ENCODE results near the gene USP3. TPM values are rescaled to one million over a fixed set of nuclear protein-coding genes. Genes with fewer than 3 reads are reported as not detected.
A peak's percentile ranks its signal among the peaks of the same experiment; 100 is the strongest.

Gene USP3
- total and polyA plus RNA-seq, 9 of the 15 experiments (the other 6 are each of a cell fraction or from before 2014, with no cell fraction given): 17.3 to 54.3 (median 34.8) TPM

DNA sequence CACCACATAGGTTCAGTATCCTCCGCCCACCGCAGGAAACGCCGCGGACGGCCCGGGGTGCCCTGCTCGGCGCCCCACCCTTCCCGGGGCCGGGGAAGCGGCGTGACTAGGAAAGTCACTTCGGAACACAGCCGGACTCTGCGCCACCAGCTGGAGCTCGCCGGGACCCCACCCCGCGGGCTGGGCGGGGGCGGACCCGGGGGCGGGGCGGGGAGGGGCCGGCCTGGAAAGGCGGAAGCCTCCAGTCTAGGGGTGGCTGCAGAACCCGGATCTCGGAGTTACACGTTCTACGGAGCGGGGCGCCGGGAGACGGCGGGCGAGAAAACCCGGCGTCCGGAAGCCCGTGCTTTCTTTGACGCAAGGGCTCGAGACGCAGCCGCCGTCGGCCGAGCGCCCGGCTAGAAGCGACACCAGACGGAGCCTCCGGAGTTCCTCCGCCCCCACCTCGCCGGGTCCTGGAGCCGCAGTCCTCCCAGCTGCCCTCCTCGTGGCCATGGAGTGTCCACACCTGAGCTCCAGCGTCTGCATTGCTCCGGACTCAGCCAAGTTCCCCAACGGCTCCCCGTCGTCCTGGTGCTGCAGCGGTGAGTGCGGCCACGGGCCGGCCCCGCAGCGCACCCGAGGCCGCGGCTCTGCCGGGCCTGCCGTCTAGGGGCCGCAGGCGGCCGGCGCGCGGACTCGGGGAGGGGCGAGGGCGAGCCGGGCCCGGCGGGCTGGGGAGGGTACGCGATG lies at the start of gene USP3 (continued):
- TF ChIP-seq, protein P1, sequence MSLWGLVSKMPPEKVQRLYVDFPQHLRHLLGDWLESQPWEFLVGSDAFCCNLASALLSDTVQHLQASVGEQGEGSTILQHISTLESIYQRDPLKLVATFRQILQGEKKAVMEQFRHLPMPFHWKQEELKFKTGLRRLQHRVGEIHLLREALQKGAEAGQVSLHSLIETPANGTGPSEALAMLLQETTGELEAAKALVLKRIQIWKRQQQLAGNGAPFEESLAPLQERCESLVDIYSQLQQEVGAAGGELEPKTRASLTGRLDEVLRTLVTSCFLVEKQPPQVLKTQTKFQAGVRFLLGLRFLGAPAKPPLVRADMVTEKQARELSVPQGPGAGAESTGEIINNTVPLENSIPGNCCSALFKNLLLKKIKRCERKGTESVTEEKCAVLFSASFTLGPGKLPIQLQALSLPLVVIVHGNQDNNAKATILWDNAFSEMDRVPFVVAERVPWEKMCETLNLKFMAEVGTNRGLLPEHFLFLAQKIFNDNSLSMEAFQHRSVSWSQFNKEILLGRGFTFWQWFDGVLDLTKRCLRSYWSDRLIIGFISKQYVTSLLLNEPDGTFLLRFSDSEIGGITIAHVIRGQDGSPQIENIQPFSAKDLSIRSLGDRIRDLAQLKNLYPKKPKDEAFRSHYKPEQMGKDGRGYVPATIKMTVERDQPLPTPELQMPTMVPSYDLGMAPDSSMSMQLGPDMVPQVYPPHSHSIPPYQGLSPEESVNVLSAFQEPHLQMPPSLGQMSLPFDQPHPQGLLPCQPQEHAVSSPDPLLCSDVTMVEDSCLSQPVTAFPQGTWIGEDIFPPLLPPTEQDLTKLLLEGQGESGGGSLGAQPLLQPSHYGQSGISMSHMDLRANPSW (CRISPR knock-in tag; IDR thresholded peaks at IDR 0.05): peak; percentile 60; the same call in 1 of the 2 replicates
- TF ChIP-seq, protein P2, sequence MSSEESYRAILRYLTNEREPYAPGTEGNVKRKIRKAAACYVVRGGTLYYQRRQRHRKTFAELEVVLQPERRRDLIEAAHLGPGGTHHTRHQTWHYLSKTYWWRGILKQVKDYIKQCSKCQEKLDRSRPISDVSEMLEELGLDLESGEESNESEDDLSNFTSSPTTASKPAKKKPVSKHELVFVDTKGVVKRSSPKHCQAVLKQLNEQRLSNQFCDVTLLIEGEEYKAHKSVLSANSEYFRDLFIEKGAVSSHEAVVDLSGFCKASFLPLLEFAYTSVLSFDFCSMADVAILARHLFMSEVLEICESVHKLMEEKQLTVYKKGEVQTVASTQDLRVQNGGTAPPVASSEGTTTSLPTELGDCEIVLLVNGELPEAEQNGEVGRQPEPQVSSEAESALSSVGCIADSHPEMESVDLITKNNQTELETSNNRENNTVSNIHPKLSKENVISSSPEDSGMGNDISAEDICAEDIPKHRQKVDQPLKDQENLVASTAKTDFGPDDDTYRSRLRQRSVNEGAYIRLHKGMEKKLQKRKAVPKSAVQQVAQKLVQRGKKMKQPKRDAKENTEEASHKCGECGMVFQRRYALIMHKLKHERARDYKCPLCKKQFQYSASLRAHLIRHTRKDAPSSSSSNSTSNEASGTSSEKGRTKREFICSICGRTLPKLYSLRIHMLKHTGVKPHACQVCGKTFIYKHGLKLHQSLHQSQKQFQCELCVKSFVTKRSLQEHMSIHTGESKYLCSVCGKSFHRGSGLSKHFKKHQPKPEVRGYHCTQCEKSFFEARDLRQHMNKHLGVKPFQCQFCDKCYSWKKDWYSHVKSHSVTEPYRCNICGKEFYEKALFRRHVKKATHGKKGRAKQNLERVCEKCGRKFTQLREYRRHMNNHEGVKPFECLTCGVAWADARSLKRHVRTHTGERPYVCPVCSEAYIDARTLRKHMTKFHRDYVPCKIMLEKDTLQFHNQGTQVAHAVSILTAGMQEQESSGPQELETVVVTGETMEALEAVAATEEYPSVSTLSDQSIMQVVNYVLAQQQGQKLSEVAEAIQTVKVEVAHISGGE (CRISPR knock-in tag; IDR thresholded peaks at IDR 0.05): peak in 1 of 3 experiments; percentile 4; a peak in 1 of 6 replicates
- TF ChIP-seq FIP1L1 (IDR thresholded peaks at IDR 0.05; ENCODE audit: low read depth, low read length, poor library complexity, severe bottlenecking): peak; percentile 91
- TF ChIP-seq KLF6 (CRISPR knock-in tag; IDR thresholded peaks at IDR 0.05; ENCODE audit: borderline replicate concordance): no peak
- TF ChIP-seq TCF7L2 (IDR thresholded peaks at IDR 0.05; ENCODE audit: low read depth, low read length): no peak
- TF ChIP-seq, protein P3, sequence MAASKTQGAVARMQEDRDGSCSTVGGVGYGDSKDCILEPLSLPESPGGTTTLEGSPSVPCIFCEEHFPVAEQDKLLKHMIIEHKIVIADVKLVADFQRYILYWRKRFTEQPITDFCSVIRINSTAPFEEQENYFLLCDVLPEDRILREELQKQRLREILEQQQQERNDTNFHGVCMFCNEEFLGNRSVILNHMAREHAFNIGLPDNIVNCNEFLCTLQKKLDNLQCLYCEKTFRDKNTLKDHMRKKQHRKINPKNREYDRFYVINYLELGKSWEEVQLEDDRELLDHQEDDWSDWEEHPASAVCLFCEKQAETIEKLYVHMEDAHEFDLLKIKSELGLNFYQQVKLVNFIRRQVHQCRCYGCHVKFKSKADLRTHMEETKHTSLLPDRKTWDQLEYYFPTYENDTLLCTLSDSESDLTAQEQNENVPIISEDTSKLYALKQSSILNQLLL (CRISPR knock-in tag; IDR thresholded peaks at IDR 0.05; ENCODE audit: borderline replicate concordance): no peak
- TF ChIP-seq, protein P4, sequence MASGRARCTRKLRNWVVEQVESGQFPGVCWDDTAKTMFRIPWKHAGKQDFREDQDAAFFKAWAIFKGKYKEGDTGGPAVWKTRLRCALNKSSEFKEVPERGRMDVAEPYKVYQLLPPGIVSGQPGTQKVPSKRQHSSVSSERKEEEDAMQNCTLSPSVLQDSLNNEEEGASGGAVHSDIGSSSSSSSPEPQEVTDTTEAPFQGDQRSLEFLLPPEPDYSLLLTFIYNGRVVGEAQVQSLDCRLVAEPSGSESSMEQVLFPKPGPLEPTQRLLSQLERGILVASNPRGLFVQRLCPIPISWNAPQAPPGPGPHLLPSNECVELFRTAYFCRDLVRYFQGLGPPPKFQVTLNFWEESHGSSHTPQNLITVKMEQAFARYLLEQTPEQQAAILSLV (tag; IDR thresholded peaks at IDR 0.05): no peak
- TF ChIP-seq PHF8 (IDR thresholded peaks at IDR 0.05; ENCODE audit: borderline replicate concordance, low read length): peak; percentile 80; the same call in 1 of the 2 replicates
- peak; percentile 29; the same call in 1 of the 2 replicates for TF ChIP-seq ZNF197 (CRISPR knock-in tag; IDR thresholded peaks at IDR 0.05; ENCODE audit: low read depth)
- peak; percentile 78 for TF ChIP-seq ZNF263 (CRISPR knock-in tag; IDR thresholded peaks at IDR 0.05; ENCODE audit: borderline replicate concordance)
- peak; percentile 38; the same call in 1 of the 2 replicates for TF ChIP-seq L3MBTL2 (IDR thresholded peaks at IDR 0.05)
- peak; percentile 78 for TF ChIP-seq ERF (CRISPR knock-in tag; IDR thresholded peaks at IDR 0.05)
- TF ChIP-seq SMC3 (conservative IDR thresholded peaks at IDR 0.05; ENCODE audit: insufficient read depth, low read depth, low read length): no peak
- no peak for TF ChIP-seq FOXA1 (IDR thresholded peaks at IDR 0.05; ENCODE audit: borderline replicate concordance)
- TF ChIP-seq TEAD1 (CRISPR knock-in tag; IDR thresholded peaks at IDR 0.05): no peak

All from K562 (cell line).